Measurements from ENCODE around the gene PDCD2.

Gene PDCD2

GRCh38 chr6:170584954-170585498, 589 bp upstream of the PDCD2 start:
- peak overlapping the region; percentile 77 for H3K27ac ChIP-seq
- TF ChIP-seq ZFX (IDR thresholded peaks at IDR 0.05; ENCODE audit: borderline replicate concordance) (no peak), CTCF (IDR thresholded peaks at IDR 0.05) (no peak)

DNA sequence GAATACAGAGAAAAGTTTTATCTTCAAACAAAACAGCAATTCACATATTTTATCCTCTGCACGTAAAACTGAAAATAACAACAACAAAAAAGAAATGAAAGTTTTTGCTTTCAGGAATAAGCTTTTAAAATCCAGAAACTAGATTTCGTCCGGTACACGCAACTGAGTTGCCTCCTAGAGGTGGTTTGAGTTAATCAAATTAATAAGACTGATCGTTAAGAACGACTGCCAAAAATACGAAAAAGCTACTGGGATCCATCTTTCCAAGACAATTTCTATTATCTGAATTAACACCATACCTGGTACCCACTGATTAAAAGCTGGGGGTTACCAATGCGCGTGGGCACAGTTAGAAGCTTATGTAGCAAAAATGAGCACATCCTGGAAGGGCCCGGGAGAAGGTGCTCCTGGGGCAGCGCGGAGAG, 669 bp downstream of the PDCD2 start:
- H3K27ac ChIP-seq = peak overlapping the region; percentile 77

GRCh38 chr6:170578909-170579308, 5.5 kb downstream of the PDCD2 start:
- H3K27ac ChIP-seq = no peak overlapping the region
- no peak for TF ChIP-seq ZFX (IDR thresholded peaks at IDR 0.05; ENCODE audit: borderline replicate concordance)
- no peak for TF ChIP-seq CTCF (IDR thresholded peaks at IDR 0.05)

More for the DNA sequence above, 669 bp downstream of the PDCD2 start:
- TF ChIP-seq ZFX (IDR thresholded peaks at IDR 0.05; ENCODE audit: borderline replicate concordance) (no peak), CTCF (IDR thresholded peaks at IDR 0.05) (peak; percentile 12; the same call in 1 of the 2 replicates)

GRCh38 chr6:170575250-170575649, 9.2 kb downstream of the PDCD2 start:
- TF ChIP-seq ZFX (IDR thresholded peaks at IDR 0.05; ENCODE audit: borderline replicate concordance) = no peak
- TF ChIP-seq CTCF (IDR thresholded peaks at IDR 0.05) = no peak
- H3K27ac ChIP-seq = no peak overlapping the region

GRCh38 chr6:170572704-170573466, 11.6 kb downstream of the PDCD2 start:
- H3K27ac ChIP-seq = no peak overlapping the region
- TF ChIP-seq CTCF (IDR thresholded peaks at IDR 0.05) = no peak

DNA sequence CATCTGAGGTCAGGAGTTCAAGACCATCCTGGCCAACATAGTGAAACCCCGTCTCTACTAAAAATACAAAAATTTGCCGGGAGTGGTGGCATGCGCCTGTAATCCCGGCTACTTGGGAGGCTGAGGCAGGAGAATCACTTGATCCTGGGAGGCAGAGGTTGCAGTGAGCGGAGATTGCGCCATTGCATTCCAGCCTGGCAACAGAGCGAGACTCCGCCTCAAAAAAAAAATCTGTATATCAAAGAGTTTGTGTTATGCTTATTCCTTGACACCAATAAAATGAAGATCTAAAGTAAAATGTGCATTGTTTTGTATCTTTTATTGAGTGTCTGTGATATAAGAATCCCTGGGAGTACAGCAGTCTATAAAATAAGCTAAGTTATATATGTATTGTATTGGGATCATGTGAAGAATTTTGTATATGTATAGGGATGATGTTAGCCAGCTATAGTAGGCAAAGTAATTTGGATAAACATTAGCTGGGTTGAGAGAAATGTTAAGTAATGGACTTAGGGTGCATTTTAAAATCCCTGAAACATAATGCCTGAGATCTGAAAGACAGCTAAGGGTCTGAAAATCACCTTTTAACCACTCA, 19.4 kb downstream of the PDCD2 start:
- no peak overlapping the region for H3K27ac ChIP-seq
- no peak for TF ChIP-seq ZFX (IDR thresholded peaks at IDR 0.05; ENCODE audit: borderline replicate concordance)
- TF ChIP-seq CTCF (IDR thresholded peaks at IDR 0.05) = no peak

GRCh38 chr6:170561555-170561954, 22.9 kb downstream of the PDCD2 start:
- no peak for TF ChIP-seq ZFX (IDR thresholded peaks at IDR 0.05; ENCODE audit: borderline replicate concordance)
- no peak for TF ChIP-seq CTCF (IDR thresholded peaks at IDR 0.05)
- H3K27ac ChIP-seq = no peak overlapping the region
